GM23338 (cell line): Measurements from ENCODE around the gene FOXRED1.

ENCODE experiments used
- CREB1 ChIP-seq: fragments of 250-450 bp; sonication (Bioruptor Pico); IDR thresholded peaks from 2 replicates; pipeline ENCODE4 v1.5.0; 2020; ENCODE audit warnings: low read depth, mild to moderate bottlenecking, moderate library complexity
- EZH2 ChIP-seq: fragments of 200-600 bp; sonication (generic); IDR thresholded peaks from one replicate; pipeline ENCODE4 v1.8.0; 2017; ENCODE audit warnings: antibody characterized with exemption, mild to moderate bottlenecking, low read depth; ENCODE audit not compliant: unreplicated experiment
- POLR2AphosphoS5 ChIP-seq: IDR thresholded peaks from 2 replicates; pipeline ENCODE4 v1.6.1; 2016; ENCODE audit warnings: antibody characterized with exemption, low read depth
- ZNF331 ChIP-seq: fragments of 250-450 bp; sonication (Bioruptor Pico); IDR thresholded peaks from 2 replicates; pipeline ENCODE4 v1.5.0; 2020; ENCODE audit warnings: low read depth, mild to moderate bottlenecking, moderate library complexity
- TF ChIP-seq, protein P1 (sequence below), 2 experiments: fragments of 200-600 bp in 1 of 2; sonication (generic) in 1 of 2; conservative IDR thresholded peaks; 2 replicates each; pipeline versions ENCODE4 v1.5.1 to v1.6.1; 2016 to 2017; ENCODE audit warnings: antibody characterized with exemption in 2 of 2, low read depth in 2 of 2, mild to moderate bottlenecking in 2 of 2, moderate library complexity in 1 of 2
- TF ChIP-seq, protein P2 (sequence below): IDR thresholded peaks from one replicate; pipeline ENCODE4 v1.6.1; 2018; ENCODE audit warnings: antibody characterized with exemption; ENCODE audit not compliant: unreplicated experiment

DNA sequence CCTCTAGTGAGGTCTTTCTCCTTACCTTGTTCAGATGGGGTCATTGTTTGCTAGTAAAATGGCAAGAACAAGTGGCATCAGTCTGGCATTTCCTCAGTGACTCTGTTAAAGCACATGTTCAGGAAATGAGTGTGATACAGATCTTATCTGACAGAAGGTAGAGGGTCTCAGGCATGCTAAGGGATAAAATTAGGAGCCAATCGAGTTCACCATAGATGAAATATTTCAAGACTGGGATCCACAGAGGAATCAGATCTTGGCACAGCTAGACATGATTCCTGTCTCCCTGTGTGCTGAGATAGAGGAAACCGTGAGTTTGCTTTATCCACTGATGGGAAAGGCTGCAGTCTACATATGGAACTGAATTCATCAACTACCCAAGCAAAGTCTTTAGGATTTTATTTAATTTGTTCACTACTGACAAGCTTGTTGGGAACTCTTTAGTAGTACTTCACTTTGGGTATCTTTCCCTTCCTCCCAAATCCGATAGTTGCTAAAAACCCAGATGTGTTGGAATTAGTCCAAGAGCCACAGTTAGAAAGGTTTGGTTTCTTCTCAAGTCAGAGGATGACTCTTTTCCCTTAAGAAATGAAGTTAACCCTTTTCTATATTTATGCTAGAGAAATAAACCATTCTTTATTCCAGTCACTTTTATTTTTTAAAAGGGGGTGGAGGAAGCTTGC lies 39.0 kb upstream of the FOXRED1 start:
- TF ChIP-seq, protein P1, sequence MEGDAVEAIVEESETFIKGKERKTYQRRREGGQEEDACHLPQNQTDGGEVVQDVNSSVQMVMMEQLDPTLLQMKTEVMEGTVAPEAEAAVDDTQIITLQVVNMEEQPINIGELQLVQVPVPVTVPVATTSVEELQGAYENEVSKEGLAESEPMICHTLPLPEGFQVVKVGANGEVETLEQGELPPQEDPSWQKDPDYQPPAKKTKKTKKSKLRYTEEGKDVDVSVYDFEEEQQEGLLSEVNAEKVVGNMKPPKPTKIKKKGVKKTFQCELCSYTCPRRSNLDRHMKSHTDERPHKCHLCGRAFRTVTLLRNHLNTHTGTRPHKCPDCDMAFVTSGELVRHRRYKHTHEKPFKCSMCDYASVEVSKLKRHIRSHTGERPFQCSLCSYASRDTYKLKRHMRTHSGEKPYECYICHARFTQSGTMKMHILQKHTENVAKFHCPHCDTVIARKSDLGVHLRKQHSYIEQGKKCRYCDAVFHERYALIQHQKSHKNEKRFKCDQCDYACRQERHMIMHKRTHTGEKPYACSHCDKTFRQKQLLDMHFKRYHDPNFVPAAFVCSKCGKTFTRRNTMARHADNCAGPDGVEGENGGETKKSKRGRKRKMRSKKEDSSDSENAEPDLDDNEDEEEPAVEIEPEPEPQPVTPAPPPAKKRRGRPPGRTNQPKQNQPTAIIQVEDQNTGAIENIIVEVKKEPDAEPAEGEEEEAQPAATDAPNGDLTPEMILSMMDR (conservative IDR thresholded peaks at IDR 0.05; ENCODE audit: low read depth in 2 of 2) = no peak
- TF ChIP-seq ZNF331 (CRISPR knock-in tag) = no peak
- TF ChIP-seq CREB1 (CRISPR knock-in tag) = no peak
- TF ChIP-seq POLR2AphosphoS5 = no peak
- no peak for TF ChIP-seq EZH2
- TF ChIP-seq, protein P2, sequence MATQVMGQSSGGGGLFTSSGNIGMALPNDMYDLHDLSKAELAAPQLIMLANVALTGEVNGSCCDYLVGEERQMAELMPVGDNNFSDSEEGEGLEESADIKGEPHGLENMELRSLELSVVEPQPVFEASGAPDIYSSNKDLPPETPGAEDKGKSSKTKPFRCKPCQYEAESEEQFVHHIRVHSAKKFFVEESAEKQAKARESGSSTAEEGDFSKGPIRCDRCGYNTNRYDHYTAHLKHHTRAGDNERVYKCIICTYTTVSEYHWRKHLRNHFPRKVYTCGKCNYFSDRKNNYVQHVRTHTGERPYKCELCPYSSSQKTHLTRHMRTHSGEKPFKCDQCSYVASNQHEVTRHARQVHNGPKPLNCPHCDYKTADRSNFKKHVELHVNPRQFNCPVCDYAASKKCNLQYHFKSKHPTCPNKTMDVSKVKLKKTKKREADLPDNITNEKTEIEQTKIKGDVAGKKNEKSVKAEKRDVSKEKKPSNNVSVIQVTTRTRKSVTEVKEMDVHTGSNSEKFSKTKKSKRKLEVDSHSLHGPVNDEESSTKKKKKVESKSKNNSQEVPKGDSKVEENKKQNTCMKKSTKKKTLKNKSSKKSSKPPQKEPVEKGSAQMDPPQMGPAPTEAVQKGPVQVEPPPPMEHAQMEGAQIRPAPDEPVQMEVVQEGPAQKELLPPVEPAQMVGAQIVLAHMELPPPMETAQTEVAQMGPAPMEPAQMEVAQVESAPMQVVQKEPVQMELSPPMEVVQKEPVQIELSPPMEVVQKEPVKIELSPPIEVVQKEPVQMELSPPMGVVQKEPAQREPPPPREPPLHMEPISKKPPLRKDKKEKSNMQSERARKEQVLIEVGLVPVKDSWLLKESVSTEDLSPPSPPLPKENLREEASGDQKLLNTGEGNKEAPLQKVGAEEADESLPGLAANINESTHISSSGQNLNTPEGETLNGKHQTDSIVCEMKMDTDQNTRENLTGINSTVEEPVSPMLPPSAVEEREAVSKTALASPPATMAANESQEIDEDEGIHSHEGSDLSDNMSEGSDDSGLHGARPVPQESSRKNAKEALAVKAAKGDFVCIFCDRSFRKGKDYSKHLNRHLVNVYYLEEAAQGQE = no peak
